Measurements from ENCODE around the gene FFAR3.

DNA sequence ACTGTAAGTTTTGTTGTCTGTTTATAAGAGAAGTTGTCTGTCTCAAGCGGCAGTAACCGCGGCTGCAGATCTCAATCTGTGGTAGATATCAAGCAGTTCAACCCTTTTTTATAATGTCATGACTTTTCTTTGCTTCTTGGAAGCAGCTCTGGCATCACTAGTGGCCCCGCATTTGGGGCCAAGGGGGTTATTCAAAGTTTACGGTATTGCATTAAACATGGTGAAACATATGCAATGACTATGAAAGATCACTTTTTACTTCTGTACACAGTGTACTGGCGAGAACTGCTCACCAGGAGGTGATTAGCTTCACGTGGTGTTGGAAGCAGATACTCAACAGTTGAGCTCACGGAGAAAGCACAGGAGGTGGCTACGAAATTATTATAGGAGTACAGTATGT, 4.6 kb upstream of the FFAR3 start:
- no peak for TF ChIP-seq POLR2A (IDR thresholded peaks at IDR 0.05)
- TF ChIP-seq, protein P1, sequence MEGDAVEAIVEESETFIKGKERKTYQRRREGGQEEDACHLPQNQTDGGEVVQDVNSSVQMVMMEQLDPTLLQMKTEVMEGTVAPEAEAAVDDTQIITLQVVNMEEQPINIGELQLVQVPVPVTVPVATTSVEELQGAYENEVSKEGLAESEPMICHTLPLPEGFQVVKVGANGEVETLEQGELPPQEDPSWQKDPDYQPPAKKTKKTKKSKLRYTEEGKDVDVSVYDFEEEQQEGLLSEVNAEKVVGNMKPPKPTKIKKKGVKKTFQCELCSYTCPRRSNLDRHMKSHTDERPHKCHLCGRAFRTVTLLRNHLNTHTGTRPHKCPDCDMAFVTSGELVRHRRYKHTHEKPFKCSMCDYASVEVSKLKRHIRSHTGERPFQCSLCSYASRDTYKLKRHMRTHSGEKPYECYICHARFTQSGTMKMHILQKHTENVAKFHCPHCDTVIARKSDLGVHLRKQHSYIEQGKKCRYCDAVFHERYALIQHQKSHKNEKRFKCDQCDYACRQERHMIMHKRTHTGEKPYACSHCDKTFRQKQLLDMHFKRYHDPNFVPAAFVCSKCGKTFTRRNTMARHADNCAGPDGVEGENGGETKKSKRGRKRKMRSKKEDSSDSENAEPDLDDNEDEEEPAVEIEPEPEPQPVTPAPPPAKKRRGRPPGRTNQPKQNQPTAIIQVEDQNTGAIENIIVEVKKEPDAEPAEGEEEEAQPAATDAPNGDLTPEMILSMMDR (IDR thresholded peaks at IDR 0.05 in 8 of 11, conservative IDR thresholded peaks at IDR 0.05 in 3 of 11): peak in 1 of 11 experiments; percentile 15

All from spleen (tissue), 7 donors.